Trophoblast cell (in vitro differentiated cells and primary cell): Measurements from ENCODE around the gene PRDX6.
"Not testable (repeated sequence)": the region's sequence is repeated elsewhere in the genome, so short reads cannot be mapped to it uniquely, and the experiment has no call there.

ENCODE experiments used
- DNase-seq, 2 donors: peaks; one replicate each; pipeline ENCODE4 v3.0.0-alpha.2; 2016
- H2AFZ ChIP-seq: 2 replicates; pipeline ENCODE4 v1.6.1; 2013; ENCODE audit warnings: low read length, moderate library complexity, mild to moderate bottlenecking; ENCODE audit not compliant: insufficient read depth, poor library complexity
- H2AK5ac ChIP-seq: 2 replicates; pipeline ENCODE4 v1.6.1; 2013; ENCODE audit warnings: mild to moderate bottlenecking, low read length
- H2BK120ac ChIP-seq: 2 replicates; pipeline ENCODE4 v1.6.1; 2013; ENCODE audit warnings: low read length, mild to moderate bottlenecking, moderate library complexity; ENCODE audit not compliant: insufficient read depth, poor library complexity
- H2BK12ac ChIP-seq: 2 replicates; pipeline ENCODE4 v1.6.1; 2013; ENCODE audit warnings: mild to moderate bottlenecking, low read length, moderate library complexity
- H2BK5ac ChIP-seq: 2 replicates; pipeline ENCODE4 v1.6.1; 2013; ENCODE audit warnings: low read length, low read depth, moderate library complexity, mild to moderate bottlenecking; ENCODE audit not compliant: poor library complexity
- H3K14ac ChIP-seq: 2 replicates; pipeline ENCODE4 v1.6.1; 2013; ENCODE audit warnings: mild to moderate bottlenecking, low read length
- H3K18ac ChIP-seq: 2 replicates; pipeline ENCODE4 v1.6.1; 2013; ENCODE audit warnings: mild to moderate bottlenecking, low read length
- H3K23ac ChIP-seq: 2 replicates; pipeline ENCODE4 v1.6.1; 2013; ENCODE audit warnings: low read length
- H3K27ac ChIP-seq: 2 replicates; pipeline ENCODE4 v1.5.1; 2013; ENCODE audit warnings: low read depth, mild to moderate bottlenecking, inconsistent platforms, low read length, moderate library complexity
- H3K27me3 ChIP-seq: 2 replicates; pipeline ENCODE4 v1.6.1; 2013; ENCODE audit warnings: inconsistent platforms, mild to moderate bottlenecking, low read length, moderate library complexity; ENCODE audit not compliant: insufficient read depth
- H3K36me3 ChIP-seq, 2 experiments: 1 replicate in 1 of 2; 2 replicates in 1 of 2; pipeline ENCODE4 v1.6.1; 2013; ENCODE audit warnings: low read length in 2 of 2, mild to moderate bottlenecking in 2 of 2, moderate library complexity in 1 of 2; ENCODE audit not compliant: insufficient read depth in 2 of 2, control insufficient read depth in 1 of 2
- H3K4ac ChIP-seq: 2 replicates; pipeline ENCODE4 v1.6.1; 2013; ENCODE audit warnings: low read depth, mild to moderate bottlenecking, low read length, moderate library complexity
- H3K4me1 ChIP-seq, 2 experiments: 1 replicate in 1 of 2; 2 replicates in 1 of 2; pipeline ENCODE4 v1.6.1; 2013; ENCODE audit warnings: low read length in 2 of 2, mild to moderate bottlenecking in 2 of 2, moderate library complexity in 1 of 2; ENCODE audit not compliant: insufficient read depth in 2 of 2, control insufficient read depth in 1 of 2
- H3K4me2 ChIP-seq: 2 replicates; pipeline ENCODE4 v1.6.1; 2013; ENCODE audit warnings: inconsistent platforms, mild to moderate bottlenecking, low read length, moderate library complexity
- H3K4me3 ChIP-seq: 2 replicates; pipeline ENCODE4 v1.5.1; 2013; ENCODE audit warnings: mild to moderate bottlenecking, low read depth, low read length, inconsistent platforms
- H3K79me1 ChIP-seq: one replicate; pipeline ENCODE4 v1.6.1; 2013; ENCODE audit warnings: low read length
- H3K79me2 ChIP-seq: 2 replicates; pipeline ENCODE4 v1.6.1; 2013; ENCODE audit warnings: low read length, mild to moderate bottlenecking; ENCODE audit not compliant: control insufficient read depth, insufficient read depth, poor library complexity
- H3K9ac ChIP-seq: 2 replicates; pipeline ENCODE4 v1.6.1; 2013; ENCODE audit warnings: mild to moderate bottlenecking, low read length
- H3K9me3 ChIP-seq: 2 replicates; pipeline ENCODE4 v1.6.1; 2013; ENCODE audit warnings: low read depth, mild to moderate bottlenecking, control low read depth, inconsistent platforms, low read length; ENCODE audit not compliant: insufficient read depth
- H4K12ac ChIP-seq: 2 replicates; pipeline ENCODE4 v1.6.1; 2013; ENCODE audit warnings: low read depth, mild to moderate bottlenecking, low read length, moderate library complexity
- H4K8ac ChIP-seq: 2 replicates; pipeline ENCODE4 v1.6.1; 2013; ENCODE audit warnings: low read depth, mild to moderate bottlenecking, low read length, moderate library complexity
- H4K91ac ChIP-seq: one replicate; pipeline ENCODE4 v1.6.1; 2013; ENCODE audit warnings: low read depth, mild to moderate bottlenecking, low read length, moderate library complexity
- WGBS: extraction: QIAGEN DNeasy Blood & Tissue Kit; methylation state at CpG from one replicate; pipeline ENCODE4 v1.1.7; 2013; ENCODE audit warnings: missing lambda C conversion rate; ENCODE audit not compliant: insufficient read length, insufficient coverage; ENCODE audit errors: extremely low coverage; 5-methylcytosine and 5-hydroxymethylcytosine counted together

The PRDX6 gene

DNA sequence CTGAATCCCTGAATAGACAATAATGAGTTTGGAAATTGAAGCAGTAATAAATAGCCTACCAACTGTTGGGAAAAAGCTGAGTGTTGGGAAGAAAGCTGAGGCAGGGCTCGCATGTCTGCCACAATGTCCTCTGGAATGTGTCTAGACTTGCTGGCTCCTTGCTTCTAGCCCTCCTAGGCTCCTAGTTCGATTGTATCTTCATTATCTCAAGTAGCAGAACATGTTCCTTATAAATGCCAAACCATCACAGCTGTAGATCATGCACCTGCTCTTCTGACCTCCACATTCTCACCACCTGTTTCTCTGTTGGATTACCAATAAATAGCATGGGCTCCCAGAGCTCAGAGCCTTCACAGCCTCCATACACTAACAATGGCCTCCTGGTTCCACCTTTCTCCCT lies 12.9 kb upstream of the PRDX6 start:
- H2BK5ac ChIP-seq, H3K4me2 ChIP-seq, H2BK120ac ChIP-seq, H3K27ac ChIP-seq, H3K4me3 ChIP-seq, H3K23ac ChIP-seq, H2AK5ac ChIP-seq, H3K79me2 ChIP-seq, H4K91ac ChIP-seq, H2AFZ ChIP-seq, H4K8ac ChIP-seq, H3K4me1 ChIP-seq, H3K4ac ChIP-seq, H3K9ac ChIP-seq, H3K27me3 ChIP-seq, H3K9me3 ChIP-seq, H2BK12ac ChIP-seq, H3K79me1 ChIP-seq, H4K12ac ChIP-seq, H3K18ac ChIP-seq, H3K14ac ChIP-seq: not testable (repeated sequence)
- WGBS: no CpG with 5 or more reads among the region's 2 CpGs
- DNase-seq: peak in 1 of 2 donors; percentile 31
- peaks cover 10 to 13% of the 10 kb centered on the region in 2 experiments for H3K36me3 ChIP-seq

- Histone ChIP-seq H3K4ac (no peak overlapping the region), H3K23ac (no peak overlapping the region), H3K79me1 (no peaks in the 10 kb centered on the region), H3K36me3 (peaks cover 3 to 7% of the 10 kb centered on the region in 2 experiments), H3K4me2 (no peak overlapping the region), H3K4me1 (no peaks in the 10 kb centered on the region), H2BK120ac (no peak overlapping the region), H3K27me3 (no peaks in the 10 kb centered on the region), H4K91ac (no peak overlapping the region), H3K27ac (no peak overlapping the region), H4K8ac (no peak overlapping the region), H2AFZ (no peak overlapping the region), H2BK5ac (no peak overlapping the region), H3K9me3 (peaks cover 10% of the 10 kb centered on the region), H4K12ac (no peak overlapping the region), H2BK12ac (no peak overlapping the region), H3K9ac (no peak overlapping the region), H3K79me2 (no peaks in the 10 kb centered on the region), H3K4me3 (no peak overlapping the region), H3K14ac (no peak overlapping the region), H2AK5ac (no peak overlapping the region), H3K18ac (no peak overlapping the region)
- no CpG with 5 or more reads among the region's 4 CpGs for WGBS
- DNase-seq: peak in 1 of 2 donors; percentile 44
Measured at GRCh38 chr1:173467426-173467825, 9.7 kb upstream of the PRDX6 start.

GRCh38 chr1:173469656-173470055 lies 7.5 kb upstream of the PRDX6 start:
- Histone ChIP-seq H3K9ac (no peak overlapping the region), H3K14ac (no peak overlapping the region), H3K79me1 (peaks cover 6% of the 10 kb centered on the region), H3K23ac (no peak overlapping the region), H4K8ac (no peak overlapping the region), H2BK12ac (no peak overlapping the region), H3K4ac (no peak overlapping the region), H3K79me2 (no peaks in the 10 kb centered on the region), H3K4me1 (peaks cover 2 to 10% of the 10 kb centered on the region in 2 experiments), H2BK5ac (no peak overlapping the region), H2BK120ac (no peak overlapping the region), H3K9me3 (peaks cover 10% of the 10 kb centered on the region), H4K12ac (no peak overlapping the region), H2AK5ac (no peak overlapping the region), H3K18ac (no peak overlapping the region), H4K91ac (no peak overlapping the region), H3K27me3 (no peaks in the 10 kb centered on the region), H3K4me2 (no peak overlapping the region), H3K36me3 (peaks cover 3 to 7% of the 10 kb centered on the region in 2 experiments), H2AFZ (no peak overlapping the region), H3K27ac (no peak overlapping the region), H3K4me3 (no peak overlapping the region)
- no peak for DNase-seq
- no CpG with 5 or more reads among the region's 3 CpGs for WGBS

DNA sequence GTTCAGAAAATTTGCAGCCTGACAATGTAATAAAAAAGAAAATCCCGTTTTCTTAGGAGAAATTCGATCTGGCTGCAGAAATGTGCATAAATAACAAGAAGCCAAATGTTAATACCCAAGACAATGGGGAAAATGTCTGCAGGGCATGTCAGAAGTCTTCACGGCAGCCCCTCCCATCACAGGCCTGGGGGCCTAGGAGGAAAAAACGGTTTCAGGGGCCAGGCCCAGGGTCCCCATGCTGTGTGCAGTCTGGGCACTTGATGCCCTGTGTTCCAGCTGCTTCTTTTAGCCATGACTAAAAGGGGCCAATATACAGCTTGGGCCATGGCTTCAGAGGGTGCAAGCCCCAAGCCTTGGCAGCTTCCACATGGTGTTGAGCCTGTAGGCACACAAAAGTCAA lies 6.5 kb upstream of the PRDX6 start:
- Histone ChIP-seq H3K18ac (no peak overlapping the region), H3K9ac (no peak overlapping the region), H3K4me3 (no peak overlapping the region), H4K8ac (no peak overlapping the region), H3K4me2 (no peak overlapping the region), H2BK5ac (no peak overlapping the region), H3K23ac (no peak overlapping the region), H3K27ac (no peak overlapping the region), H3K27me3 (no peaks in the 10 kb centered on the region), H3K79me2 (no peaks in the 10 kb centered on the region), H3K36me3 (peaks cover 3 to 7% of the 10 kb centered on the region in 2 experiments), H2AFZ (no peak overlapping the region), H2BK12ac (no peak overlapping the region), H4K12ac (no peak overlapping the region), H3K4ac (no peak overlapping the region), H3K4me1 (peaks cover 2 to 12% of the 10 kb centered on the region in 2 experiments), H3K9me3 (peaks cover 10% of the 10 kb centered on the region), H2AK5ac (no peak overlapping the region), H3K14ac (no peak overlapping the region), H4K91ac (no peak overlapping the region), H3K79me1 (peaks cover 6% of the 10 kb centered on the region), H2BK120ac (no peak overlapping the region)
- no CpG with 5 or more reads among the region's 4 CpGs for WGBS
- no peak for DNase-seq
